Astrocyte of the cerebellum (primary cell): Measurements from ENCODE around the gene MTAP.

Experiments
- DNase-seq: peaks from one replicate; pipeline ENCODE4 v3.0.0-alpha.2; 2011; ENCODE audit warnings: low read depth
- H3K4me3 ChIP-seq: 2 replicates; pipeline ENCODE4 v1.5.1; 2011; ENCODE audit warnings: mild to moderate bottlenecking, low read depth, low read length, moderate library complexity
- CTCF ChIP-seq: IDR thresholded peaks from 2 replicates; pipeline ENCODE4 v1.5.1; 2012; ENCODE audit warnings: low read length, low read depth, moderate library complexity, mild to moderate bottlenecking; ENCODE audit errors: missing control alignments
- in situ Hi-C: cut with HindIII; loops from 2 replicates; pipeline ENCODE4 v1.10.0; 2017; ENCODE audit warnings: low sequenced_read_pairs

Gene MTAP

GRCh38 chr9:21927752-21928151, 125.3 kb downstream of the MTAP start:
- DNase-seq: no peak
- in situ Hi-C loops: no loop called here
- TF ChIP-seq CTCF: no peak
- H3K4me3 ChIP-seq: no peak overlapping the region

GRCh38 chr9:21931428-21931827, 129.0 kb downstream of the MTAP start:
- no peak for DNase-seq
- TF ChIP-seq CTCF: no peak
- in situ Hi-C loops: no loop called here
- no peak overlapping the region for H3K4me3 ChIP-seq

- no peak overlapping the region for H3K4me3 ChIP-seq
- no peak for TF ChIP-seq CTCF
- DNase-seq: no peak
- in situ Hi-C loops: no loop called here
These were observed 130.8 kb downstream of the MTAP start for GRCh38 chr9:21933281-21933680.

- no peak overlapping the region for H3K4me3 ChIP-seq
- in situ Hi-C loops: no loop called here
- DNase-seq: no peak
- TF ChIP-seq CTCF: no peak
These were observed 131.4 kb downstream of the MTAP start for GRCh38 chr9:21933865-21934264.

- DNase-seq: no peak
- H3K4me3 ChIP-seq: no peak overlapping the region
- in situ Hi-C loops: no loop called here
- no peak for TF ChIP-seq CTCF
These were observed 133.2 kb downstream of the MTAP start for GRCh38 chr9:21935631-21936030.

GRCh38 chr9:21936161-21936560, 133.7 kb downstream of the MTAP start:
- in situ Hi-C loops: no loop called here
- TF ChIP-seq CTCF: no peak
- no peak for DNase-seq
- H3K4me3 ChIP-seq: no peak overlapping the region
